Suprapubic skin (tissue), 4 donors: ENCODE data around the gene XCR1.

ENCODE experiments used
- CTCF ChIP-seq, 2 donors: fragments of 200-600 bp in 1 of 2; fragments of 450-650 bp in 1 of 2; sonication (generic) in 1 of 2; IDR thresholded peaks; one replicate each; pipeline ENCODE4 v1.5.1; 2016 to 2019; ENCODE audit warnings: antibody characterized with exemption in 2 of 2, mild to moderate bottlenecking in 1 of 2, moderate library complexity in 1 of 2
- EP300 ChIP-seq: sonication (generic); formaldehyde crosslinking; IDR thresholded peaks from one replicate; pipeline ENCODE4 v1.6.1; 2017; ENCODE audit warnings: antibody characterized with exemption
- POLR2A ChIP-seq, 2 donors: fragments of 450-650 bp; IDR thresholded peaks; one replicate each; pipeline ENCODE4 v1.6.1; 2017; ENCODE audit warnings: antibody characterized with exemption in 2 of 2, mild to moderate bottlenecking in 2 of 2, moderate library complexity in 2 of 2
- POLR2AphosphoS5 ChIP-seq, 3 donors: sonication (generic); formaldehyde crosslinking; IDR thresholded peaks; one replicate each; pipeline ENCODE4 v1.6.1; 2017; ENCODE audit warnings: antibody characterized with exemption in 3 of 3

- no peak for TF ChIP-seq POLR2A (IDR thresholded peaks at IDR 0.05)
- no peak for TF ChIP-seq CTCF (IDR thresholded peaks at IDR 0.05)
- no peak for TF ChIP-seq EP300
- no peak for TF ChIP-seq POLR2AphosphoS5 (IDR thresholded peaks at IDR 0.05)
Observed at GRCh38 chr3:46060551-46060950, 33.3 kb upstream of the XCR1 start.
